ENCODE data around the gene ZCCHC7. TPM values are rescaled to one million over a fixed set of nuclear protein-coding genes. Genes with fewer than 3 reads are reported as not detected.

ZCCHC7 gene
- total and polyA plus RNA-seq, 4 experiments from 2014 or later, result 30.1 to 43.9 (median 38.8) TPM

GRCh38 chr9:37406603-37407401 lies 286.4 kb downstream of the ZCCHC7 start:
- Histone ChIP-seq H3K27me3 (ENCODE audit: insufficient read depth, low read length) (no peaks in the 10 kb centered on the region), H3K27ac (ENCODE audit: low read depth, low read length) (no peak overlapping the region), H3K9me3 (ENCODE audit: control insufficient read depth in 1 of 2, low read length in 2 of 2) (no peaks in the 10 kb centered on the region), H3K4me1 (ENCODE audit: insufficient read depth, low read length) (peaks cover 20% of the 10 kb centered on the region), H3K4me3 (ENCODE audit: low read length in 2 of 2) (no peak overlapping the region), H3K36me3 (ENCODE audit: insufficient read depth, low read length) (no peaks in the 10 kb centered on the region)
- Mint-ChIP-seq H3K4me1 (peaks cover 14 to 26% (median 19%) of the 10 kb centered on the region in 4 donors), H3K27ac (no peak overlapping the region), H3K36me3 (no peaks in the 10 kb centered on the region), H3K9me3 (no peaks in the 10 kb centered on the region), H3K27me3 (no peaks in the 10 kb centered on the region), H3K4me3 (no peak overlapping the region)
- intact Hi-C loops (cut with micrococcal nuclease), result no loop called here
- CTCF ChIA-PET (ENCODE audit: partially characterized antibody), result interaction anchor here (0.8 to 1.7 kb wide), 5 partner anchors 9 to 534 kb away, joined by 3 to 6 read pairs (median 3); no protein-coding TSS in a partner anchor
- POLR2A ChIA-PET (ENCODE audit: partially characterized antibody), result no interaction called here
- no peak for DNase-seq

- Mint-ChIP-seq H3K27ac (peak overlapping the region in 5 of 7 donors; percentile 6 to 71 (median 45)), H3K4me3 (no peak overlapping the region), H3K9me3 (no peaks in the 10 kb centered on the region), H3K4me1 (peaks cover 16 to 31% (median 22%) of the 10 kb centered on the region in 4 donors), H3K27me3 (no peaks in the 10 kb centered on the region), H3K36me3 (no peaks in the 10 kb centered on the region)
- CTCF ChIA-PET (ENCODE audit: partially characterized antibody), result interaction anchor here (1.0 to 1.7 kb wide), 5 partner anchors 8 to 534 kb away, joined by 3 to 6 read pairs (median 3); no protein-coding TSS in a partner anchor
- Histone ChIP-seq H3K9me3 (ENCODE audit: control insufficient read depth in 1 of 2, low read length in 2 of 2) (no peaks in the 10 kb centered on the region), H3K27ac (ENCODE audit: low read depth, low read length) (no peak overlapping the region), H3K27me3 (ENCODE audit: insufficient read depth, low read length) (no peaks in the 10 kb centered on the region), H3K4me3 (ENCODE audit: low read length in 2 of 2) (no peak overlapping the region), H3K36me3 (ENCODE audit: insufficient read depth, low read length) (no peaks in the 10 kb centered on the region), H3K4me1 (ENCODE audit: insufficient read depth, low read length) (peaks cover 20% of the 10 kb centered on the region)
- DNase-seq, result no peak
- intact Hi-C loops (cut with micrococcal nuclease), result no loop called here
- POLR2A ChIA-PET (ENCODE audit: partially characterized antibody), result interaction anchor here (1.8 kb wide), 1 partner anchor 18 kb away, joined by 3 read pairs; no protein-coding TSS in a partner anchor
Measured at GRCh38 chr9:37407468-37407867, 287.1 kb downstream of the ZCCHC7 start.

Other genes starting within 250 kb of the ZCCHC7 start
- gene PAX5, start 86.3 kb upstream of the ZCCHC7 start, total RNA-seq, result not detected
- gene PAX5, start 86.3 kb upstream of the ZCCHC7 start, polyA plus RNA-seq, result under 1 TPM in 1 of 2 donors, not detected in 1; 0.32 TPM

Measured in CD4-positive, alpha-beta memory T cell (primary cell).